ENCODE measurements around the gene EPB41L5. TPM values are rescaled to one million over a fixed set of nuclear protein-coding genes. Genes with fewer than 3 reads are reported as not detected.
A peak's percentile ranks its signal among the peaks of the same experiment; 100 is the strongest.

EPB41L5 gene
- total RNA-seq, 1 donor from 2014 or later = 29.4 TPM

DNA sequence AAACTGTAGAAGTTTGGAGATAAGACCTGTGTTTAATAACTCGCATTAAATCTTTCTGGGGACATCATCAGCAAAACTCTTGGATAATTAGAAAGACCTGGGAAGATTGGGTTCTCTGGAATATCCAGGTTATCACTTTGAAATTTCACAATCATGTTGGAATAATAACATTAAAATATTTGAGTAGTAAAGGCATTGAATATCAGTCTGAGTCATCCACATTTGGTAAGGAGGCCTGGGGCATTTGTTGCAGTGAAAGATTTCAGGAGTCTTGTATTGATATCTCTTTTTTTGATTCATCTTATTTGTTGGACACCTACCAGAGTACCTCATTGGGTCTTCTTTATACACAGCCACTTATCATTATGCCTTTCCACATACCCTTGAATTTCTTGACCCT, 95.9 kb downstream of the EPB41L5 start:
- no peaks in the 10 kb centered on the region for H3K27me3 Mint-ChIP-seq

GRCh38 chr2:120109186-120110061, 96.5 kb downstream of the EPB41L5 start:
- Mint-ChIP-seq H3K36me3 (ENCODE audit: low read depth) (peaks cover 3% of the 10 kb centered on the region), H3K4me3 (peak overlapping the region; percentile 42), H3K27me3 (no peaks in the 10 kb centered on the region), H3K4me1 (peaks cover 17% of the 10 kb centered on the region), H3K9me3 (peaks cover 5% of the 10 kb centered on the region), H3K27ac (peak overlapping the region; percentile 62)
- intact Hi-C loops (cut with micrococcal nuclease) = loop anchor here (1.0 to 10.0 kb wide), 5 partner anchors 68 to 571 kb away; no protein-coding TSS in a partner anchor
- TF ChIP-seq, protein P1, sequence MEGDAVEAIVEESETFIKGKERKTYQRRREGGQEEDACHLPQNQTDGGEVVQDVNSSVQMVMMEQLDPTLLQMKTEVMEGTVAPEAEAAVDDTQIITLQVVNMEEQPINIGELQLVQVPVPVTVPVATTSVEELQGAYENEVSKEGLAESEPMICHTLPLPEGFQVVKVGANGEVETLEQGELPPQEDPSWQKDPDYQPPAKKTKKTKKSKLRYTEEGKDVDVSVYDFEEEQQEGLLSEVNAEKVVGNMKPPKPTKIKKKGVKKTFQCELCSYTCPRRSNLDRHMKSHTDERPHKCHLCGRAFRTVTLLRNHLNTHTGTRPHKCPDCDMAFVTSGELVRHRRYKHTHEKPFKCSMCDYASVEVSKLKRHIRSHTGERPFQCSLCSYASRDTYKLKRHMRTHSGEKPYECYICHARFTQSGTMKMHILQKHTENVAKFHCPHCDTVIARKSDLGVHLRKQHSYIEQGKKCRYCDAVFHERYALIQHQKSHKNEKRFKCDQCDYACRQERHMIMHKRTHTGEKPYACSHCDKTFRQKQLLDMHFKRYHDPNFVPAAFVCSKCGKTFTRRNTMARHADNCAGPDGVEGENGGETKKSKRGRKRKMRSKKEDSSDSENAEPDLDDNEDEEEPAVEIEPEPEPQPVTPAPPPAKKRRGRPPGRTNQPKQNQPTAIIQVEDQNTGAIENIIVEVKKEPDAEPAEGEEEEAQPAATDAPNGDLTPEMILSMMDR (IDR thresholded peaks at IDR 0.05) = no peak
- POLR2A ChIA-PET = interaction anchor here (0.8 kb wide), 1 partner anchor 97 kb away, joined by 3 read pairs; the partner anchor contains the start of gene EPB41L5
- DNase-seq (no peak), ATAC-seq (ENCODE audit: low read depth) (peak; percentile 57)
- CTCF ChIA-PET = interaction anchor here (0.6 to 4.1 kb wide), 6 partner anchors 22 to 405 kb away, joined by 3 to 42 read pairs (median 4); no protein-coding TSS in a partner anchor

More for the DNA sequence above, 95.9 kb downstream of the EPB41L5 start:
- Mint-ChIP-seq H3K4me1 (peaks cover 17% of the 10 kb centered on the region), H3K9me3 (peaks cover 5% of the 10 kb centered on the region), H3K4me3 (no peak overlapping the region), H3K36me3 (ENCODE audit: low read depth) (peaks cover 9% of the 10 kb centered on the region), H3K27ac (no peak overlapping the region)
- DNase-seq (no peak), ATAC-seq (ENCODE audit: low read depth) (no peak)
- CTCF ChIA-PET = interaction anchor here (0.6 to 4.1 kb wide), 4 partner anchors 67 to 406 kb away, joined by 3 to 42 read pairs (median 18); no protein-coding TSS in a partner anchor
- POLR2A ChIA-PET = interaction anchor here (0.8 kb wide), 1 partner anchor 96 kb away, joined by 3 read pairs; the partner anchor contains the start of gene EPB41L5
- TF ChIP-seq, protein P1 (IDR thresholded peaks at IDR 0.05) = no peak
- intact Hi-C loops (cut with micrococcal nuclease) = loop anchor here (1.0 to 10.0 kb wide), 5 partner anchors 69 to 572 kb away; no protein-coding TSS in a partner anchor

GRCh38 chr2:120110062-120110362, 97.1 kb downstream of the EPB41L5 start:
- H3K9me3 Mint-ChIP-seq = peaks cover 5% of the 10 kb centered on the region
- no peak for DNase-seq
- no peak overlapping the region for H3K4me3 Mint-ChIP-seq
- no peaks in the 10 kb centered on the region for H3K27me3 Mint-ChIP-seq
- H3K36me3 Mint-ChIP-seq (ENCODE audit: low read depth) = peaks cover 2% of the 10 kb centered on the region
- CTCF ChIA-PET = interaction anchor here (1.1 to 4.1 kb wide), 3 partner anchors 21 to 202 kb away, joined by 3 to 42 read pairs (median 32); no protein-coding TSS in a partner anchor
- intact Hi-C loops (cut with micrococcal nuclease) = no loop called here
- ATAC-seq (ENCODE audit: low read depth) = no peak
- TF ChIP-seq, protein P1 (IDR thresholded peaks at IDR 0.05) = no peak
- H3K27ac Mint-ChIP-seq = no peak overlapping the region
- POLR2A ChIA-PET = no interaction called here
- peaks cover 17% of the 10 kb centered on the region for H3K4me1 Mint-ChIP-seq

DNA sequence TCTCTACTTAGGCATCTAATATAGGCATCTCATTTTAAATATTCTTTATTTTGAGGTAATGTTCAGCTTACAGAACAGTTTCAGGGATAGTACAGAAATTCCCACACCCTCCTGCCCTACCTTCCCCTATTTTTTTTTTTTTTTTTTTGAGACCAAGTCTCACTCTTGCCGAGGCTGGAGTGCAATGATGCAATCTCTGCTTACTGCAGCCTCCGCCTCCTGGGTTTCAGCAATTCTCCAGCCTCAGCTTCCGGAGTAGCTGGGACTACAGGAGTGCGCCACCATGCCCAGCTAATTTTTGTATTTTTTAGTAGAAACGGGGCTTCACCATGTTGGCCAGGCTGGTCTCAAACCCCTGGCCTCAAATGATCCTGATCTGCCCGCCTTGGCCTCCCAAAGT, 97.6 kb downstream of the EPB41L5 start:
- no peaks in the 10 kb centered on the region for H3K27me3 Mint-ChIP-seq

More for the DNA sequence above, 97.6 kb downstream of the EPB41L5 start:
- Mint-ChIP-seq H3K4me3 (no peak overlapping the region), H3K4me1 (peaks cover 17% of the 10 kb centered on the region), H3K27ac (no peak overlapping the region), H3K9me3 (peaks cover 5% of the 10 kb centered on the region), H3K36me3 (ENCODE audit: low read depth) (peaks cover 2% of the 10 kb centered on the region)
- DNase-seq (no peak), ATAC-seq (ENCODE audit: low read depth) (no peak)
- ChIA-PET CTCF (interaction anchor here (1.1 to 4.1 kb wide), 3 partner anchors 21 to 202 kb away, joined by 3 to 42 read pairs (median 32); no protein-coding TSS in a partner anchor), POLR2A (no interaction called here)
- intact Hi-C loops (cut with micrococcal nuclease) = no loop called here
- TF ChIP-seq, protein P1 (IDR thresholded peaks at IDR 0.05) = no peak

Measured in activated B cell treated with CpG ODN at 0.5 μM for 24 hours (primary cell).